ENCODE results near the gene SHC2. TPM values are rescaled to one million over a fixed set of nuclear protein-coding genes. Genes with fewer than 3 reads are reported as not detected.

Gene SHC2
- polyA plus RNA-seq (ENCODE audit: low read depth in 6 of 6): under 1 TPM in 1 of 6 donors, not detected in 5; 0.20 TPM

- Mint-ChIP-seq H3K36me3 (peaks cover 0 to 8% of the 10 kb centered on the region in 2 donors), H3K4me3 (peak within 1 kb of the TSS; percentile 73 to 89 (median 79)), H3K27me3 (peaks cover 5 to 42% (median 33%) of the 10 kb centered on the region in 3 donors), H3K9me3 (peaks cover 0 to 9% (median 2%) of the 10 kb centered on the region in 7 donors), H3K27ac (no peak within 1 kb of the TSS), H3K4me1 (peaks cover 0 to 8% (median 7%) of the 10 kb centered on the region in 3 donors)
- DNase-seq (no peak), ATAC-seq (ENCODE audit: low read depth in 2 of 2) (peak in 1 of 2 donors; percentile 28)
Observed at GRCh38 chr19:460877-461720, at the start of gene SHC2. TSS of gene SHC2 (minus strand) at chr19:461033. CDS start at chr19:460996, 37 bp downstream.

GRCh38 chr19:508204-509150 lies 47.6 kb upstream of the SHC2 start:
- Mint-ChIP-seq H3K4me1 (peaks cover 20 to 43% (median 35%) of the 10 kb centered on the region in 3 donors), H3K36me3 (no peaks in the 10 kb centered on the region), H3K27me3 (no peaks in the 10 kb centered on the region), H3K9me3 (no peaks in the 10 kb centered on the region), H3K4me3 (peak overlapping the region; percentile 89 to 100 (median 96)), H3K27ac (peak overlapping the region in 5 of 6 donors; percentile 22 to 85 (median 80))
- ATAC-seq (ENCODE audit: low read depth in 2 of 2): no peak
- DNase-seq: no peak

- Mint-ChIP-seq H3K27ac (peak within 1 kb of the TSS; percentile 97 to 100 (median 98)), H3K4me1 (peaks cover 23 to 50% (median 33%) of the 10 kb centered on the region in 3 donors), H3K36me3 (no peaks in the 10 kb centered on the region), H3K27me3 (no peaks in the 10 kb centered on the region), H3K9me3 (no peaks in the 10 kb centered on the region), H3K4me3 (peak within 1 kb of the TSS; percentile 89 to 100 (median 96))
- ATAC-seq (ENCODE audit: low read depth in 2 of 2) (peak; percentile 60 to 63), DNase-seq (peak; percentile 65)
Observed at GRCh38 chr19:507286-508203, 46.7 kb upstream of the SHC2 start, which contains the start of gene TPGS1. TSS of gene TPGS1 (plus strand) at chr19:507497. CDS start at chr19:507507, 10 bp downstream.

GRCh38 chr19:506404-507285 lies 45.8 kb upstream of the SHC2 start:
- ATAC-seq (ENCODE audit: low read depth in 2 of 2): peak; percentile 68 to 71
- Mint-ChIP-seq H3K27me3 (no peaks in the 10 kb centered on the region), H3K4me3 (peak overlapping the region; percentile 89 to 100 (median 96)), H3K36me3 (no peaks in the 10 kb centered on the region), H3K27ac (peak overlapping the region; percentile 97 to 100 (median 98)), H3K9me3 (peaks cover 0 to 3% (median 0%) of the 10 kb centered on the region in 7 donors), H3K4me1 (peaks cover 23 to 47% (median 35%) of the 10 kb centered on the region in 3 donors)
- DNase-seq: peak; percentile 98

GRCh38 chr19:504616-505015 lies 43.8 kb upstream of the SHC2 start:
- ATAC-seq (ENCODE audit: low read depth in 2 of 2) (no peak), DNase-seq (no peak)
- peaks cover 0 to 3% (median 0%) of the 10 kb centered on the region in 7 donors for H3K9me3 Mint-ChIP-seq
- H3K4me1 Mint-ChIP-seq: peaks cover 10 to 35% (median 21%) of the 10 kb centered on the region in 3 donors
- peak overlapping the region in 2 of 8 donors; percentile 35 to 89 for H3K4me3 Mint-ChIP-seq
- H3K27me3 Mint-ChIP-seq: peaks cover under 1 to 2% (median 1%) of the 10 kb centered on the region in 3 donors
- peaks cover 0 to under 1% of the 10 kb centered on the region in 2 donors for H3K36me3 Mint-ChIP-seq
- no peak overlapping the region for H3K27ac Mint-ChIP-seq

- H3K4me3 Mint-ChIP-seq: peak overlapping the region in 1 of 8 donors; percentile 18
- H3K9me3 Mint-ChIP-seq: peaks cover 0 to 4% (median 0%) of the 10 kb centered on the region in 7 donors
- ATAC-seq (ENCODE audit: low read depth in 2 of 2) (no peak), DNase-seq (no peak)
- H3K27ac Mint-ChIP-seq: no peak overlapping the region
- peaks cover 16 to 34% (median 22%) of the 10 kb centered on the region in 3 donors for H3K4me1 Mint-ChIP-seq
- H3K27me3 Mint-ChIP-seq: peaks cover 7 to 20% (median 18%) of the 10 kb centered on the region in 3 donors
- H3K36me3 Mint-ChIP-seq: peaks cover 0 to 9% of the 10 kb centered on the region in 2 donors
Observed at GRCh38 chr19:501646-502045, 40.8 kb upstream of the SHC2 start.

- H3K4me3 Mint-ChIP-seq: peak overlapping the region in 3 of 8 donors; percentile 32 to 61 (median 57)
- peaks cover 7 to 26% (median 26%) of the 10 kb centered on the region in 3 donors for H3K27me3 Mint-ChIP-seq
- peaks cover 16 to 23% (median 16%) of the 10 kb centered on the region in 3 donors for H3K4me1 Mint-ChIP-seq
- H3K27ac Mint-ChIP-seq: peak overlapping the region in 2 of 6 donors; percentile 27 to 59
- peaks cover 0 to 4% (median 0%) of the 10 kb centered on the region in 7 donors for H3K9me3 Mint-ChIP-seq
- H3K36me3 Mint-ChIP-seq: peaks cover 0 to 9% of the 10 kb centered on the region in 2 donors
- no peak for ATAC-seq (ENCODE audit: low read depth in 2 of 2)
- no peak for DNase-seq
Observed at GRCh38 chr19:498977-499623, 38.3 kb upstream of the SHC2 start.

- ATAC-seq (ENCODE audit: low read depth in 2 of 2): no peak
- peaks cover 0 to 9% of the 10 kb centered on the region in 2 donors for H3K36me3 Mint-ChIP-seq
- peaks cover 0 to 4% (median 0%) of the 10 kb centered on the region in 7 donors for H3K9me3 Mint-ChIP-seq
Observed at GRCh38 chr19:498511-498891, 37.7 kb upstream of the SHC2 start.

GRCh38 chr19:497869-498510 lies 37.2 kb upstream of the SHC2 start:
- H3K36me3 Mint-ChIP-seq: peaks cover 0 to 9% of the 10 kb centered on the region in 2 donors
- peak overlapping the region in 5 of 8 donors; percentile 3 to 56 (median 47) for H3K4me3 Mint-ChIP-seq
- H3K4me1 Mint-ChIP-seq: peaks cover 21 to 22% (median 21%) of the 10 kb centered on the region in 3 donors
- DNase-seq (no peak), ATAC-seq (ENCODE audit: low read depth in 2 of 2) (peak in 1 of 2 donors; percentile 24)
- peaks cover 0 to 4% (median 0%) of the 10 kb centered on the region in 7 donors for H3K9me3 Mint-ChIP-seq
- H3K27ac Mint-ChIP-seq: peak overlapping the region in 1 of 6 donors; percentile 59
- H3K27me3 Mint-ChIP-seq: peaks cover 7 to 26% (median 26%) of the 10 kb centered on the region in 3 donors

More at GRCh38 chr19:498511-498891, 37.7 kb upstream of the SHC2 start:
- H3K4me3 Mint-ChIP-seq: peak overlapping the region in 3 of 8 donors; percentile 29 to 56 (median 51)
- H3K27ac Mint-ChIP-seq: peak overlapping the region in 1 of 6 donors; percentile 59
- no peak for DNase-seq
- H3K27me3 Mint-ChIP-seq: peaks cover 7 to 26% (median 26%) of the 10 kb centered on the region in 3 donors
- H3K4me1 Mint-ChIP-seq: peaks cover 20 to 23% (median 21%) of the 10 kb centered on the region in 3 donors

- Mint-ChIP-seq H3K9me3 (peaks cover 0 to 4% (median 0%) of the 10 kb centered on the region in 7 donors), H3K27ac (no peak overlapping the region), H3K27me3 (peaks cover 7 to 26% (median 26%) of the 10 kb centered on the region in 3 donors), H3K4me3 (peak overlapping the region in 3 of 8 donors; percentile 10 to 32 (median 26)), H3K4me1 (peaks cover 16 to 19% (median 19%) of the 10 kb centered on the region in 3 donors), H3K36me3 (peaks cover 0 to 9% of the 10 kb centered on the region in 2 donors)
- ATAC-seq (ENCODE audit: low read depth in 2 of 2): peak; percentile 25 to 30
- no peak for DNase-seq
Observed at GRCh38 chr19:497491-497868, 36.6 kb upstream of the SHC2 start.
